ENCODE measurements around the gene SOWAHA.
"Not testable (repeated sequence)": the region's sequence is repeated elsewhere in the genome, so short reads cannot be mapped to it uniquely, and the experiment has no call there.

The SOWAHA gene

GRCh38 chr5:132827943-132828673 is 15.0 kb downstream of the SOWAHA start:
- no peak for DNase-seq

GRCh38 chr5:132828846-132829494 is 15.9 kb downstream of the SOWAHA start:
- DNase-seq, result peak; percentile 57

DNA sequence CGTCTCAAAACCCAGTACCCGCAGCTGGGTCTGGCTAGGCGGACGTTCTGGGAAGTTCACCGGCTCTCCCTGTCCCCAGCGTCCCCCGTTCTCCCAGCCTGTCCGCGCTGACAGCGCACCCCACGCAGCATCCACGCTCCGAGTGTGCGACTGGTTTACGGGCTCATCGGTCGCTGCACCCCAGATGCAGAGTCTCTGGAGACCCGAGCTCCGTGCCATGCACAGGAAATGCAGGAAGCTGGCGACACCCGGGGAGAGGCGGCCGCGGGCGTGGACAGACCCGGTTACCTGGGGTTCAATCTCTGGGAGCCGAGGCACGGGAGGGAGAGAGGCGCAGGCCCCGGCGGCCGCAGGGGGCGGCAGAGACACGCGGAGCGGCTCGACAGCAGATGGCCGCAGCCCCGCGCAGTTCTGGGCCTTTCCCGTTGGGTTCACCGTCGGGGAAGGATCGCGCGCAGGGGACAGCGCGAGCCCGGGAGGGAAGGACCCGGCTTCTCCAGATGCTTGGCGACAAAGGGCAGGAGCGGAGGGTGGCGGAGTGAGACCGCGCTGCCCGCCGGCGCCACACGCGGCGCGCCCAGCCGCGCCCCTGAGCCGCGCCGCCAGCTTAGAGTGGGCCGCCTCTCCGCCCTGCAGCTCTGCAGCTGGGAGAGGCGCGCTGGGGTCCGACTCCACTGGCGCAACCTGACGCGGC is 16.8 kb downstream of the SOWAHA start:
- peak; percentile 90 for DNase-seq

- DNase-seq, result peak; percentile 86
Observed at GRCh38 chr5:132830436-132831094, 17.5 kb downstream of the SOWAHA start, which contains the start of gene SHROOM1. Gene SHROOM1 (minus strand): TSS chr5:132830647. CDS start chr5:132826140, 4,507 bp downstream.

- DNase-seq, result no peak
Observed at GRCh38 chr5:132831095-132831860, 18.2 kb downstream of the SOWAHA start.

DNA sequence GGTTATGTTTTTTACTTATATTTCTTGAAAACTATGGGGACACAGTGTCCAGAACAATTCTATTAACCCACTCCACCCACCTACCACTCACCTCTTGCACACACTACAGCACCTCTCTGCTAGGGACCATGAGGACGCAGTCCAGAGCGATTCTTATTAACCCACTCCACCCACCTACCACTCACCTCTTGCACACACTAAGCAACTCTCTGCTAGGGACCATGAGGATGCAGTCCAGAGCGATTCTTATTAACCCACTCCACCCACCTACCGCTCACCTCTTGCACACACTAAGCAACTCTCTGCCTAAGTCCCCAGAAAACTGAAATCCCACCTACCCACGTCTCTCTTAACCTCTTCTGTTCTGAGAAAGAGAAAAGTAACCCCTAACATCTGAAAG is 19.5 kb downstream of the SOWAHA start:
- no peak for DNase-seq

GRCh38 chr5:132834057-132834456 is 21.0 kb downstream of the SOWAHA start:
- DNase-seq, result no peak

DNA sequence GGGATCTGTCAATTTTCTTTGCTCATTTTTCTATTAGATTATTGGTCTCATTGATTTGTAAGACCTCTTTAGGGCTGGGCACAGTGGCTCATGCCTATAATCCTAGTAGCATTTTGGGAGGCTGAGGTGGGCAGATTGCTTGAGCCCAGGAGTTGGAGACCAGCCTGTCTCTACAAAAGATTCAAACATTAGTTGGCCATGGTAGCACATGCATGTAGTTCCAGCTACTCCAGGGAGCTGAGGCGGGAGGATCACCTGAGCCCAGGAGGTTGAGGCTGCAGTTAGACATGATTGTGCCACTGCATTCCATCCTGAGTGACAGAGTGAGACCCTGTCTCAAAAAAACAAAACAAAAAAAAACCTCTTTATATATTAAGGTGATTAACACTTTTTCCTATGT is 23.8 kb downstream of the SOWAHA start:
- no peak for DNase-seq

DNA sequence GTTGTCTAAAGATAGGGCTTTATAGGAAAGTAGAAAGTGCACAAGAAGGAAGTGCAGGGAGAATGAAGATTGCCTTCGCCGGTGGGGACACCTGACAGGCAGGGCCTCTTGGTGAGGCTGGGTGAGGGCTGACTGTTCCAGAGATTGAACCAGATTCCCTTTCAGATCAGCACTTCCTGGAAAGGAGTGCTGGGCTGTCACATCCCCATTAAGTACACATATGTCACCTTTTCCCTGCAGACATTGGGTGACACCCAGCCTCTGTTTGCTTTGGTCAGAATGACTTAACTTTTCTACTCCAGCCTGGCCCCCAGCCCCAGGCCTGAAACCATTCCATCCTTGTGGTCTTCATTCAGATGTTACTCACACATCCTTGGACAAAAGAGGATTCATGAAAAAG is 24.8 kb downstream of the SOWAHA start:
- DNase-seq, result peak; percentile 58

- no peak for DNase-seq
Observed at GRCh38 chr5:132838516-132839282, 25.6 kb downstream of the SOWAHA start.

GRCh38 chr5:132839426-132840301 is 26.6 kb downstream of the SOWAHA start:
- DNase-seq, result no peak

DNA sequence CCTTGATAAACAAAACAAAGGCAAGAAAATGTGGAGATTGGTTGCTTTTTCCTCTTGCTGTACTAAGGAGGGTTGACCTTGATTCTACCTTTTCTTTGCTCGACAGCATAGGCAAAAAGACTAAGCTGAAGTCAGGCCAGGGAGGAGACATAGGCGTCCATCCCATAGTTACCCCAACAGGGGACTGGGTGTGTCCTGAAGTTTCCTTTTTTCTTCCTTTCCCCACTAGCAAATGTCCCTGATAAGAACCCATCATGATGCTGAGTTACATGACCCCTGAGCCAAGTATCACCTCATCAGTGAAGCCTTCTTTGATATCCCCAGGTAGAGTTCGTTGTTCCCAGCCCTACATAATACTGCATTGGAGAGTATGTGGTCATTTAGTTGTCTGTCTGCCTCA is 27.2 kb downstream of the SOWAHA start:
- no peak for DNase-seq

DNA sequence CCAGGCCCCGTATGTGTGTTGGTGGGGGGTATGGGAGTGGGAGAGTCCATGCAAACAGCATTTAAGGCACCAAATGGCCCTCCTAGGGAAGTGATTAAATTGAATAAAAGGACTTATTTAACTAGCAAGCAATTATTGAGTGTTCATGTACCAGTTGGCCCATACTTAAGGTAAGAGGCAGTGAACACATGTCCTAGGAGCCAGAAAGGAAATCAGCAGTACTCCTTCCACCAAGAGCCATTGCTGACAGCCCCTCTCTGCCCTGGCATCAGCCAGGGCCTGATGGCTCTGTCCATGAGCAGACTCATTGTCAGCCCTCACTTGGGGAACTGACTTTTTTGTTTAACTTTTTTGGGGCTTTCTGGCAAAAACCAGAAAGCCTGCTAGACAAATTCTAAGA is 27.8 kb downstream of the SOWAHA start:
- peak; percentile 97 for DNase-seq

- no peak for DNase-seq
Observed at GRCh38 chr5:132841305-132841704, 28.2 kb downstream of the SOWAHA start.

GRCh38 chr5:132848270-132848669 is 35.2 kb downstream of the SOWAHA start:
- DNase-seq, result no peak

DNA sequence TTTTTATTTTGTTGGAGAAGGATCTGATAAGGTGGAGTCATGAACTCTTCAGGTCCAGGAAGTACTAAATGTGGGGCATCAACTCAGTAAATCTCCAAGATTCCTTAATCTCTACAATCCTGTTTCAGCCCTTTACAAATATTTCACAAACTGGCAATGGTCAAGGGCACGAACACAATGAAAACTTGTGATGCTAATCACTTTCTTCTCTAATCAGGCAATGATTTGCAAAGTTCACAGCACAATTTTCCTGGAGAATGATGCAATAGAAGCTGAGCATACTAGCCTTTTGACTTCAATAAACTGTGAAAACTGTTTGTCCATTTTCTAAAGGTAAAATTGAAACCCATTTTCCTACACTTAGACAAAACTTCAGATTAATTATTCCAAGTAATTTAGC is 36.2 kb downstream of the SOWAHA start:
- DNase-seq, result no peak

DNA sequence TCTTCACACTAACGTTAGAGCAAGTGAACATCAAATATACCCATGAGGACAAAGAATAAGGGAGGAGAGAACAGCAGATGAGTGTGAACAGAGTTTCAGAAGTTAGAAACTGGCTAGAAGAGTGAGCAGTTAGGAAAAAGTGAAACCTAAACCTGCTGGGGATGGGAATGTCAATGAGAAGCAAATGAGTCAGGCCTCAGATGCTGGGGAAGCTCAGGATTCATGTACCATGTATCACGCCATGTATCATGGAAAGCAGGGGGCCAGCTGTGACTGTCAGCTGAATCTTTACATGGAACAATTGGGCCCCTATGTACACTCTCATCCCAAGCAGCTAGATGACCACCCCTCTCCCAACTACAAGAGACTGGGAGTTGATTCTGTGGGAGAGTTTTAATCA is 37.0 kb downstream of the SOWAHA start:
- no peak for DNase-seq

GRCh38 chr5:132853323-132853722 is 40.2 kb downstream of the SOWAHA start:
- DNase-seq, result no peak

- no peak for DNase-seq
Observed at GRCh38 chr5:132853790-132854189, 40.7 kb downstream of the SOWAHA start.

- DNase-seq, result peak; percentile 9
Observed at GRCh38 chr5:132854301-132854700, 41.2 kb downstream of the SOWAHA start.

DNA sequence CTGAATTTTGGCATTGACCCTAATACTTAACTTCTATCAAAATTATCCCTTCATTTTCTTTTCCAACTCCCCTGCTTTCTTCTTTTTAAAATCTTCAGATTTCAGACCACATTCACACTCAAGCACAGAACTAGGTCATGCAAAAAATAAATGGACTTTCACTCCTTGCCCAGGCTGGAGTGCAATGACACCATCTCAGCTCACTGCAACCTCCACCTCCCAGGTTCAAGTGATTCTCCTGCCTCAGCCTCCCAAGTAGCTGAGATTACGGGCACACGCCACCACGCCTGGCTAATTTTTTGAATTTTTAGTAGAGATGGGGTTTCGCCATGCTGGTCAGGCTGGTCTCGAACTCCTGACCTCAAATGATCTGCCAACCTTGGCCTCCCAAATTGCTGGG is 41.9 kb downstream of the SOWAHA start:
- DNase-seq, result not testable (repeated sequence)
